Measurements from ENCODE around the gene CLDN14.

The CLDN14 gene

GRCh38 chr21:36452281-36452825 lies 27.6 kb downstream of the CLDN14 start:
- no peak for FAIRE-seq
- TF ChIP-seq POU2F2 (IDR thresholded peaks at IDR 0.05; ENCODE audit: low read depth, low read length) (no peak), TAF1 (IDR thresholded peaks at IDR 0.05; ENCODE audit: low read depth, low read length) (no peak), POLR2A (IDR thresholded peaks at IDR 0.05; ENCODE audit: low read depth, low read length) (no peak), POLR2AphosphoS5 (IDR thresholded peaks at IDR 0.05; ENCODE audit: low read depth, low read length) (no peak), PAX5 (IDR thresholded peaks at IDR 0.05; ENCODE audit: insufficient read depth, low read length, severe bottlenecking) (no peak), SPI1 (IDR thresholded peaks at IDR 0.05; ENCODE audit: low read depth, low read length) (no peak)
- DNase-seq (ENCODE audit: insufficient read length, low spot score) = no peak

- DNase-seq (ENCODE audit: insufficient read length, low spot score) = no peak
- no peak for FAIRE-seq
- TF ChIP-seq POU2F2 (IDR thresholded peaks at IDR 0.05; ENCODE audit: low read depth, low read length) = no peak
- no peak for TF ChIP-seq POLR2A (IDR thresholded peaks at IDR 0.05; ENCODE audit: low read depth, low read length)
- no peak for TF ChIP-seq TAF1 (IDR thresholded peaks at IDR 0.05; ENCODE audit: low read depth, low read length)
- no peak for TF ChIP-seq PAX5 (IDR thresholded peaks at IDR 0.05; ENCODE audit: insufficient read depth, low read length, severe bottlenecking)
- TF ChIP-seq SPI1 (IDR thresholded peaks at IDR 0.05; ENCODE audit: low read depth, low read length) = no peak
- no peak for TF ChIP-seq POLR2AphosphoS5 (IDR thresholded peaks at IDR 0.05; ENCODE audit: low read depth, low read length)
These were observed 28.4 kb downstream of the CLDN14 start for GRCh38 chr21:36451506-36451905.

GRCh38 chr21:36450511-36450910 lies 29.4 kb downstream of the CLDN14 start:
- DNase-seq (ENCODE audit: insufficient read length, low spot score) = no peak
- TF ChIP-seq TAF1 (IDR thresholded peaks at IDR 0.05; ENCODE audit: low read depth, low read length) (no peak), POLR2A (IDR thresholded peaks at IDR 0.05; ENCODE audit: low read depth, low read length) (no peak), POU2F2 (IDR thresholded peaks at IDR 0.05; ENCODE audit: low read depth, low read length) (no peak), SPI1 (IDR thresholded peaks at IDR 0.05; ENCODE audit: low read depth, low read length) (no peak), PAX5 (IDR thresholded peaks at IDR 0.05; ENCODE audit: insufficient read depth, low read length, severe bottlenecking) (no peak), POLR2AphosphoS5 (IDR thresholded peaks at IDR 0.05; ENCODE audit: low read depth, low read length) (no peak)
- no peak for FAIRE-seq

GRCh38 chr21:36446301-36446700 lies 33.6 kb downstream of the CLDN14 start:
- DNase-seq (ENCODE audit: insufficient read length, low spot score) = no peak
- no peak for TF ChIP-seq POLR2AphosphoS5 (IDR thresholded peaks at IDR 0.05; ENCODE audit: low read depth, low read length)
- TF ChIP-seq POLR2A (IDR thresholded peaks at IDR 0.05; ENCODE audit: low read depth, low read length) = no peak
- TF ChIP-seq TAF1 (IDR thresholded peaks at IDR 0.05; ENCODE audit: low read depth, low read length) = no peak
- TF ChIP-seq SPI1 (IDR thresholded peaks at IDR 0.05; ENCODE audit: low read depth, low read length) = no peak
- no peak for TF ChIP-seq PAX5 (IDR thresholded peaks at IDR 0.05; ENCODE audit: insufficient read depth, low read length, severe bottlenecking)
- TF ChIP-seq POU2F2 (IDR thresholded peaks at IDR 0.05; ENCODE audit: low read depth, low read length) = no peak
- FAIRE-seq = no peak

GRCh38 chr21:36441715-36442114 lies 38.2 kb downstream of the CLDN14 start:
- DNase-seq (ENCODE audit: insufficient read length, low spot score) (no peak), FAIRE-seq (no peak)
- TF ChIP-seq POLR2A (IDR thresholded peaks at IDR 0.05; ENCODE audit: low read depth, low read length) = no peak
- TF ChIP-seq TAF1 (IDR thresholded peaks at IDR 0.05; ENCODE audit: low read depth, low read length) = no peak
- TF ChIP-seq POLR2AphosphoS5 (IDR thresholded peaks at IDR 0.05; ENCODE audit: low read depth, low read length) = no peak
- no peak for TF ChIP-seq PAX5 (IDR thresholded peaks at IDR 0.05; ENCODE audit: insufficient read depth, low read length, severe bottlenecking)
- no peak for TF ChIP-seq POU2F2 (IDR thresholded peaks at IDR 0.05; ENCODE audit: low read depth, low read length)
- no peak for TF ChIP-seq SPI1 (IDR thresholded peaks at IDR 0.05; ENCODE audit: low read depth, low read length)

- no peak for FAIRE-seq
These were observed 42.2 kb downstream of the CLDN14 start for GRCh38 chr21:36437745-36438128.

GRCh38 chr21:36436829-36437744 lies 42.8 kb downstream of the CLDN14 start:
- FAIRE-seq = no peak
- DNase-seq (ENCODE audit: insufficient read length, low spot score) = no peak

More at GRCh38 chr21:36437745-36438128, 42.2 kb downstream of the CLDN14 start:
- no peak for DNase-seq (ENCODE audit: insufficient read length, low spot score)
- TF ChIP-seq SPI1 (IDR thresholded peaks at IDR 0.05; ENCODE audit: low read depth, low read length) (no peak), TAF1 (IDR thresholded peaks at IDR 0.05; ENCODE audit: low read depth, low read length) (no peak), POLR2AphosphoS5 (IDR thresholded peaks at IDR 0.05; ENCODE audit: low read depth, low read length) (no peak), PAX5 (IDR thresholded peaks at IDR 0.05; ENCODE audit: insufficient read depth, low read length, severe bottlenecking) (no peak), POLR2A (IDR thresholded peaks at IDR 0.05; ENCODE audit: low read depth, low read length) (no peak), POU2F2 (IDR thresholded peaks at IDR 0.05; ENCODE audit: low read depth, low read length) (no peak)

GRCh38 chr21:36434144-36434543 lies 45.8 kb downstream of the CLDN14 start:
- TF ChIP-seq SPI1 (IDR thresholded peaks at IDR 0.05; ENCODE audit: low read depth, low read length) (no peak), POLR2A (IDR thresholded peaks at IDR 0.05; ENCODE audit: low read depth, low read length) (no peak), POLR2AphosphoS5 (IDR thresholded peaks at IDR 0.05; ENCODE audit: low read depth, low read length) (no peak)
- FAIRE-seq = no peak
- no peak for DNase-seq (ENCODE audit: insufficient read length, low spot score)

More at GRCh38 chr21:36436829-36437744, 42.8 kb downstream of the CLDN14 start:
- TF ChIP-seq PAX5 (IDR thresholded peaks at IDR 0.05; ENCODE audit: insufficient read depth, low read length, severe bottlenecking) (no peak), POLR2AphosphoS5 (IDR thresholded peaks at IDR 0.05; ENCODE audit: low read depth, low read length) (no peak), POU2F2 (IDR thresholded peaks at IDR 0.05; ENCODE audit: low read depth, low read length) (no peak), POLR2A (IDR thresholded peaks at IDR 0.05; ENCODE audit: low read depth, low read length) (no peak), SPI1 (IDR thresholded peaks at IDR 0.05; ENCODE audit: low read depth, low read length) (no peak), TAF1 (IDR thresholded peaks at IDR 0.05; ENCODE audit: low read depth, low read length) (no peak)

- no peak for TF ChIP-seq POLR2AphosphoS5 (IDR thresholded peaks at IDR 0.05; ENCODE audit: low read depth, low read length)
- TF ChIP-seq TAF1 (IDR thresholded peaks at IDR 0.05; ENCODE audit: low read depth, low read length) = no peak
- no peak for TF ChIP-seq POU2F2 (IDR thresholded peaks at IDR 0.05; ENCODE audit: low read depth, low read length)
- no peak for TF ChIP-seq POLR2A (IDR thresholded peaks at IDR 0.05; ENCODE audit: low read depth, low read length)
- TF ChIP-seq PAX5 (IDR thresholded peaks at IDR 0.05; ENCODE audit: insufficient read depth, low read length, severe bottlenecking) = no peak
- TF ChIP-seq SPI1 (IDR thresholded peaks at IDR 0.05; ENCODE audit: low read depth, low read length) = no peak
- no peak for FAIRE-seq
These were observed 46.7 kb downstream of the CLDN14 start for GRCh38 chr21:36433059-36433709.

More at GRCh38 chr21:36433059-36433709, 46.7 kb downstream of the CLDN14 start:
- no peak for DNase-seq (ENCODE audit: insufficient read length, low spot score)
